Fibroblast of lung (primary cell): ENCODE measurements around the gene ZC3H14. TPM values are rescaled to one million over a fixed set of nuclear protein-coding genes. Genes with fewer than 3 reads are reported as not detected.
"Not testable (repeated sequence)": the region's sequence is repeated elsewhere in the genome, so short reads cannot be mapped to it uniquely, and the experiment has no call there.

Experiments used
- DNase-seq, 2 donors: peaks; one replicate each; pipeline versions ENCODE4 v3.0.0 to v3.0.0-alpha.2; 2010; ENCODE audit warnings: low read depth in 2 of 2
- H2AFZ ChIP-seq: 2 replicates; pipeline ENCODE4 v1.5.1; 2012; ENCODE audit warnings: low read length, control low read depth, inconsistent platforms
- H3K27ac ChIP-seq: 2 replicates; pipeline ENCODE4 v1.5.1; 2011; ENCODE audit warnings: low read length, control low read depth; ENCODE audit not compliant: insufficient read depth
- H3K27me3 ChIP-seq: 2 replicates; pipeline ENCODE4 v1.5.1; 2011; ENCODE audit warnings: mild to moderate bottlenecking, low read length; ENCODE audit not compliant: control insufficient read depth, insufficient read depth
- H3K36me3 ChIP-seq: 2 replicates; pipeline ENCODE4 v1.5.1; 2011; ENCODE audit warnings: low read length; ENCODE audit not compliant: control insufficient read depth, insufficient read depth
- H3K4me1 ChIP-seq: 2 replicates; pipeline ENCODE4 v1.5.1; 2011; ENCODE audit warnings: low read length; ENCODE audit not compliant: control insufficient read depth, insufficient read depth; ENCODE audit errors: extremely low read depth
- H3K4me2 ChIP-seq: 2 replicates; pipeline ENCODE4 v1.5.1; 2011; ENCODE audit warnings: low read length, control low read depth; ENCODE audit not compliant: insufficient read depth; ENCODE audit errors: extremely low read depth
- H3K4me3 ChIP-seq, 4 experiments: fragments of 200-600 bp in 1 of 4; sonication (generic) in 1 of 4; replicated peaks in 1 of 4; 2 replicates each; pipeline ENCODE4 v1.5.1; 2011 to 2016; ENCODE audit warnings: low read length in 4 of 4, low read depth in 3 of 4, mild to moderate bottlenecking in 3 of 4, control low read depth in 2 of 4, inconsistent platforms in 1 of 4, mixed read lengths in 1 of 4; ENCODE audit not compliant: insufficient read depth in 1 of 4; ENCODE audit errors: control extremely low read depth in 1 of 4
- H3K79me2 ChIP-seq: 2 replicates; pipeline ENCODE4 v1.5.1; 2012; ENCODE audit warnings: mild to moderate bottlenecking, low read length, inconsistent platforms; ENCODE audit not compliant: control insufficient read depth, insufficient read depth
- H3K9ac ChIP-seq: 2 replicates; pipeline ENCODE4 v1.5.1; 2011; ENCODE audit warnings: mild to moderate bottlenecking, low read length, control low read depth; ENCODE audit not compliant: insufficient read depth
- H3K9me3 ChIP-seq: 2 replicates; pipeline ENCODE4 v1.5.1; 2012; ENCODE audit warnings: low read depth, low read length; ENCODE audit not compliant: control insufficient read depth, insufficient read depth
- H4K20me1 ChIP-seq: 2 replicates; pipeline ENCODE4 v1.5.1; 2011; ENCODE audit warnings: low read length; ENCODE audit not compliant: control insufficient read depth, insufficient read depth; ENCODE audit errors: extremely low read depth
- CTCF ChIP-seq, 2 donors: IDR thresholded peaks in 1 of 2; conservative IDR thresholded peaks in 1 of 2; 1 replicate in 1 of 2; 2 replicates in 1 of 2; pipeline ENCODE4 v1.5.1; 2011 to 2012; ENCODE audit warnings: low read length in 2 of 2, control low read depth in 1 of 2, inconsistent platforms in 1 of 2, low read depth in 1 of 2, mild to moderate bottlenecking in 1 of 2
- EZH2 ChIP-seq: IDR thresholded peaks from 2 replicates; pipeline ENCODE4 v1.5.1; 2012; ENCODE audit warnings: low read length, control low read depth, mild to moderate bottlenecking; ENCODE audit errors: missing control alignments
- polyA plus RNA-seq, 2 donors: library from polyadenylated mRNA; depleted of rRNA in 1 of 2; stranded (reverse) in 1 of 2; unstranded in 1 of 2; fragments of >200 nt; gene quantifications; 2 replicates each; pipeline ENCODE4 v1.2.1, GENCODE V29; 2011 to 2012; ENCODE audit warnings: missing spikeins in 1 of 2
- total RNA-seq: library from RNA; depleted of rRNA; stranded (reverse); fragments of >200 nt; gene quantifications from 2 replicates; pipeline ENCODE4 v1.2.1, GENCODE V29; 2014

Gene ZC3H14
- total and polyA plus RNA-seq, 2 donors (not counting 1 experiment from before 2014, with no cell fraction given), result 71.0 to 77.4 TPM

DNA sequence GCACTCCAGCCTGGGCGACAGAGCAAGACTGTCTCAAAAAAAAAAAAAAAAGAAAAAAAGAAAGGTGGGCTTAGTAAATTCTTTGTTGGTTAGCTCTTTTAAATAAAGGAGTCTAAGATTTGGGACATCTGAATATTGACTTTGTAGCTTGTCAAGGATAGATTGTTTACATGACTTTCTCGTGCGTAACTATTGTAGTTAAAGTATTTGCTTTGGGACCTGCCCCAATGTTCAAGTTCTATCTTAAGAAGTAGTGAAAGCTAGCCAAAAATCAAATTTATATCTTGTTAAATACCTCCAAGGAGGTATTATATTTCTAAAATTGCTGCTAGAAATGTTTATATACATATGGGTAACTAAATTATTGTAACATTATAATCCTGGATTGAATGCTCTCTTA is 40.4 kb upstream of the ZC3H14 start:
- no peak overlapping the region for H3K4me2 ChIP-seq
- no peaks in the 10 kb centered on the region for H3K27me3 ChIP-seq
- H3K9ac ChIP-seq, result no peak overlapping the region
- H3K27ac ChIP-seq, result no peak overlapping the region
- no peak overlapping the region for H3K4me3 ChIP-seq
- TF ChIP-seq CTCF (conservative IDR thresholded peaks at IDR 0.05 in 1 of 2, IDR thresholded peaks at IDR 0.05 in 1 of 2; ENCODE audit: low read depth in 1 of 2, low read length in 2 of 2) (no peak), EZH2 (no peak)
- peaks cover 5% of the 10 kb centered on the region for H3K79me2 ChIP-seq
- no peaks in the 10 kb centered on the region for H4K20me1 ChIP-seq
- H3K36me3 ChIP-seq, result no peaks in the 10 kb centered on the region
- H3K9me3 ChIP-seq, result no peaks in the 10 kb centered on the region
- no peak for DNase-seq
- peaks cover 6% of the 10 kb centered on the region for H3K4me1 ChIP-seq
- no peak overlapping the region for H2AFZ ChIP-seq

DNA sequence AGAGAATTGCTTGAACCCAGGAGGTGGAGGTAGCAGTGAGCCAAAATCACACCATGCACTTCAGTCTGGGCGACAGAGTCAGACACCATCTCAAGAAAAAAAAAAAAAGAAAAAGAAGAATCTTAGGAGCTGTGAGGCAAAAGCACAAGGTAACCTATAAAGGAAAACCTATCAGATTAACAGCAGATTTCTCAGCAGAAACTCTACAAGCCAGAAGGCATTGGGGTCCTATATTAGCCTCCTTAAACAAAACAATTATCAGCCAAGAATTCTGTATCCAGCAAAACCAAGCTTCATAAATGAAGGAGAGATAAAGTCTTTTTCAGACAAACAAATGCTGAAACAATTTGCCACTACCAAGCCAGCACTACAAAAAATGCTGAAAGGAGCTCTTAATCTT is 32.9 kb upstream of the ZC3H14 start:
- H3K79me2 ChIP-seq, H4K20me1 ChIP-seq, H3K4me3 ChIP-seq, H3K9me3 ChIP-seq, H3K4me2 ChIP-seq, H3K27ac ChIP-seq, H3K27me3 ChIP-seq, H2AFZ ChIP-seq, H3K4me1 ChIP-seq, H3K36me3 ChIP-seq, H3K9ac ChIP-seq, DNase-seq: not testable (repeated sequence)

DNA sequence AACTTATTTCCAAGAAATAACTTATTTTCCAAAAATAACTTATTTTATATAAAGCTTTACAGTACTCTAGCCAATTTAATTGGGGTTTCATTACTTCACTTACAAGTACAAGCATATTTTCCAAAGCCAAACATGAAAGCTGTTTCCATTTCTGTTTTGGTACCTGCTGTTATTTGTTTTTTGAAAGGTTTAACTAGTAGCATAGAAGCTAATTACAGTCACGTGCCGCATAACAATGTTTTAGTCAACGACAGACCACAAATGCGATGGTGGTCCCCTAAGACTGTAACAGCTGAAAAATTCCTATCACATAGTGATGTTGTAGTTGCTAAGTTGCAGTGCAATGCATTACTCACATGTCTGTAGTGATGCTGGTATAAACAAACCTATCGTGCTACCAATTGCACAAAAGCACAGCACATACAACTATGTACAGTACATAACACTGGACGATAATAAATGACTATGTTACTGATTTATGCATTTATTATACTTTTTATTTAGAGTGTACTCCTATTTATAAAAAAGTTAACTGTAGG is 29.7 kb upstream of the ZC3H14 start:
- Histone ChIP-seq H4K20me1 (no peaks in the 10 kb centered on the region), H3K4me3 (no peak overlapping the region), H3K27me3 (no peaks in the 10 kb centered on the region), H3K9me3 (no peaks in the 10 kb centered on the region), H3K4me2 (no peak overlapping the region), H2AFZ (no peak overlapping the region), H3K4me1 (no peaks in the 10 kb centered on the region), H3K27ac (no peak overlapping the region), H3K9ac (no peak overlapping the region), H3K36me3 (no peaks in the 10 kb centered on the region), H3K79me2 (peaks cover 1% of the 10 kb centered on the region)
- no peak for TF ChIP-seq EZH2
- TF ChIP-seq CTCF (conservative IDR thresholded peaks at IDR 0.05 in 1 of 2, IDR thresholded peaks at IDR 0.05 in 1 of 2; ENCODE audit: low read depth in 1 of 2, low read length in 2 of 2), result no peak
- DNase-seq, result no peak
